HL-60 (cell line): Measurements from ENCODE around the gene PTPRD.

ENCODE experiments used
- CTCF ChIP-seq: IDR thresholded peaks from one replicate; pipeline ENCODE4 v1.5.1; 2011; ENCODE audit warnings: low read length, control low read depth, inconsistent platforms; ENCODE audit not compliant: insufficient read depth
- POLR2AphosphoS5 ChIP-seq: IDR thresholded peaks from 2 replicates; pipeline ENCODE4 v1.6.1; 2012; ENCODE audit warnings: low read depth

- TF ChIP-seq POLR2AphosphoS5 (no peak), CTCF (no peak)
These were observed 738.5 kb downstream of the PTPRD start for GRCh38 chr9:9874270-9874669.
